HepG2 (cell line): Measurements from ENCODE around the gene HYAL2. TPM values are rescaled to one million over a fixed set of nuclear protein-coding genes. Genes with fewer than 3 reads are reported as not detected.

ENCODE experiments used
- CBX5 ChIP-seq: sonication (generic); formaldehyde crosslinking; IDR thresholded peaks from 2 replicates; pipeline ENCODE4 v1.4.0; 2020; ENCODE audit warnings: missing genetic modification reagents, borderline replicate concordance
- GRHL1 ChIP-seq: sonication (generic); formaldehyde crosslinking; conservative IDR thresholded peaks from 2 replicates; pipeline ENCODE4 v1.8.0; 2022; ENCODE audit warnings: missing genetic modification reagents
- HES4 ChIP-seq: sonication (generic); formaldehyde crosslinking; IDR thresholded peaks from 2 replicates; pipeline ENCODE4 v1.9.0; 2021; ENCODE audit warnings: mild to moderate bottlenecking, missing genetic modification reagents, borderline replicate concordance
- IRF1 ChIP-seq: sonication (generic); formaldehyde crosslinking; IDR thresholded peaks from 2 replicates; pipeline ENCODE4 v1.4.0; 2020; ENCODE audit warnings: low read depth, mild to moderate bottlenecking, missing genetic modification reagents
- KDM3A ChIP-seq: IDR thresholded peaks from 2 replicates; pipeline ENCODE4 v1.6.1; 2018; ENCODE audit warnings: low read depth, missing compliant biosample characterization
- KDM5B ChIP-seq: sonication (generic); formaldehyde crosslinking; IDR thresholded peaks from 2 replicates; pipeline ENCODE4 v1.4.0; 2020; ENCODE audit warnings: missing genetic modification reagents, mild to moderate bottlenecking, borderline replicate concordance
- LCORL ChIP-seq, 2 experiments: fragments of 450-650 bp in 1 of 2; sonication (generic) in 1 of 2; formaldehyde crosslinking in 1 of 2; IDR thresholded peaks; 2 replicates each; pipeline versions ENCODE4 v1.5.0 to v1.6.1; 2017 to 2020; ENCODE audit warnings: antibody characterized with exemption in 1 of 2, missing genetic modification reagents in 1 of 2
- MAFF ChIP-seq: IDR thresholded peaks from 2 replicates; pipeline ENCODE4 v1.6.1; 2011; ENCODE audit warnings: low read depth, low read length, improper control_type of control experiment
- NR3C1 ChIP-seq: sonication (generic); formaldehyde crosslinking; IDR thresholded peaks from 2 replicates; pipeline ENCODE4 v1.4.0; 2020; ENCODE audit warnings: missing genetic modification reagents
- PRDM10 ChIP-seq: sonication (generic); formaldehyde crosslinking; IDR thresholded peaks from 2 replicates; pipeline ENCODE4 v1.4.0; 2020; ENCODE audit warnings: low read depth, missing genetic modification reagents
- RAD21 ChIP-seq: fragments of 450-650 bp; formaldehyde crosslinking; IDR thresholded peaks from 2 replicates; pipeline ENCODE4 v1.5.0; 2020; ENCODE audit warnings: mild to moderate bottlenecking
- SIN3B ChIP-seq: fragments of 150-350 bp; IDR thresholded peaks from 2 replicates; pipeline ENCODE4 v1.6.1; 2014; ENCODE audit warnings: low read length
- STAT5B ChIP-seq: sonication (generic); formaldehyde crosslinking; IDR thresholded peaks from 2 replicates; pipeline ENCODE4 v1.4.0; 2020; ENCODE audit warnings: missing genetic modification reagents
- TOPORS ChIP-seq: sonication (generic); formaldehyde crosslinking; IDR thresholded peaks from 2 replicates; pipeline ENCODE4 v1.8.0; 2023; ENCODE audit warnings: mild to moderate bottlenecking, missing genetic modification reagents
- ZNF557 ChIP-seq: sonication (generic); formaldehyde crosslinking; IDR thresholded peaks from 2 replicates; pipeline ENCODE4 v1.4.0; 2020; ENCODE audit warnings: missing genetic modification reagents
- ZNF772 ChIP-seq: sonication (generic); formaldehyde crosslinking; IDR thresholded peaks from 2 replicates; pipeline ENCODE4 v1.5.0; 2020; ENCODE audit warnings: mild to moderate bottlenecking, missing genetic modification reagents
- ZNF850 ChIP-seq: sonication (generic); formaldehyde crosslinking; conservative IDR thresholded peaks from 2 replicates; pipeline ENCODE4 v1.9.0; 2021; ENCODE audit warnings: mild to moderate bottlenecking, missing genetic modification reagents
- ZNF878 ChIP-seq: sonication (generic); formaldehyde crosslinking; IDR thresholded peaks from 2 replicates; pipeline ENCODE4 v1.8.1; 2023; ENCODE audit warnings: mild to moderate bottlenecking, missing genetic modification reagents, moderate library complexity
- ZSCAN25 ChIP-seq: sonication (generic); formaldehyde crosslinking; IDR thresholded peaks from 2 replicates; pipeline ENCODE4 v1.8.0; 2022; ENCODE audit warnings: mild to moderate bottlenecking, missing genetic modification reagents
- polyA plus RNA-seq, 8 experiments: library from polyadenylated mRNA; depleted of rRNA in 3 of 8; stranded (reverse) in 7 of 8; unstranded in 1 of 8; fragments of >200 nt; fragmentation: Illumina TruSeq in 4 of 8; extraction: Trizol in 4 of 8; gene quantifications; 2 replicates each; pipeline versions ENCODE4 v1.2.1 to v1.2.3, GENCODE V29; 2011 to 2016; ENCODE audit warnings: low read depth in 4 of 8, missing spikeins in 1 of 8, mixed read lengths in 1 of 8; ENCODE audit not compliant: insufficient read depth in 1 of 8
- total RNA-seq, 5 experiments: library from RNA; depleted of rRNA; stranded (reverse); fragments of >200 nt; fragmentation: Illumina TruSeq; extraction: Trizol; gene quantifications; 2 replicates each; pipeline ENCODE4 v1.2.3, GENCODE V29; 2016; ENCODE audit warnings: low read depth in 1 of 5
- TF ChIP-seq, protein P1 (sequence below): sonication (generic); formaldehyde crosslinking; IDR thresholded peaks from 2 replicates; pipeline ENCODE4 v1.9.0; 2021; ENCODE audit warnings: missing genetic modification reagents, borderline replicate concordance

The HYAL2 gene
- total and polyA plus RNA-seq, 2 of the 13 experiments (the other 11 are each of a cell fraction or from before 2014, with no cell fraction given) = 76.2 to 102 TPM

DNA sequence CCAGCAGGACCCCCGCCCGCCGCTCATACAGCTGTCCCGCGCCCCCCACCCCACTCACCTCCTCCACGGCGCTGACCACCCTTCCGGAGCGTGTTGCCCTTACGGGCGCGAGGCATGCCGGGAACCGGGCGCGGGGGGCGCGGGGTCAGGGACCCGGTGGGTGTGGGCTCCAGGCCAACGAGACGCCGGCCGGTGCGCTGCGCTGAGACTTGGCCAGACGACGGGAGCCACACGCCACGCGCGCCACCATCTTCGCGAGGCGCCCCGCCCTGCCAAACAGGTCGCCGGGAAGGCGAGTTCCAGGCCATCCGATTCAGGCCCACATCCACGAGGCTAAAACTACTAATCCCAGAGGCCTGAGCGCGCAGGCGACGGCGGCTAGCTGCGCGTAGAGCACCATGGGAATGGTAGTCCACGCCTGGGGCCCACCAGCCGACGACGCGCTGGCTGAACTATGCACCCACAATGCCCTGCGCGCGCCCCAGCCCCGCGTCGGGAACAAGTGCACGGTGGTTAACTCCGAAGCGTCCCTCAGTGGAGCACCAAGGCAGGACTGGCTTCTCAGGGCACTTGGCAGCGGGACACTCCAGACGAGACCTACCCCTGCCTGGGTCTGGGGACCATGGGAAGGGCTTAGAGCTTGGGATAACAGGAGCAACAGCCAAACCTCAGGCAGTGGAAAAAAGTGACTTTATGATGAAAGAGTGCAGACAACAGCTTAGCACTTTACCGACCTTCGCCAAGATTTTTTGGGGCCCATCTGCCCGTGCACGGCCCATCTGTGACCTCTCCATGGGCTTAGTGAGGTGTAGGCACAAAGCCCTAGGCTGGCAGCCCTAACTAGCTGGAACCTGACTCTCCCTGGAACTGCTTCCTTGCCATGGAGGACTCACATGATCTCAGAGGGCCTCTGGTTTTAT, 30.1 kb downstream of the HYAL2 start, which contains the start of gene IFRD2 (continued):
- TF ChIP-seq KDM3A (CRISPR knock-in tag) (peak; percentile 72; the same call in 1 of the 2 replicates), ZNF772 (CRISPR knock-in tag) (peak; percentile 91), SIN3B (peak; percentile 49; the same call in 1 of the 2 replicates), STAT5B (CRISPR knock-in tag) (no peak), KDM5B (CRISPR knock-in tag) (peak; percentile 82; the same call in 1 of the 2 replicates), PRDM10 (CRISPR knock-in tag) (peak; percentile 70; the same call in 1 of the 2 replicates), CBX5 (CRISPR knock-in tag) (peak; percentile 51; the same call in 1 of the 2 replicates), GRHL1 (no peak), ZNF850 (CRISPR knock-in tag) (no peak), NR3C1 (no peak), ZSCAN25 (CRISPR knock-in tag) (no peak), RAD21 (CRISPR knock-in tag) (peak; percentile 31; the same call in 1 of the 2 replicates), TOPORS (peak; percentile 12; the same call in 1 of the 2 replicates), ZNF557 (CRISPR knock-in tag) (no peak), IRF1 (CRISPR knock-in tag) (no peak), LCORL (IDR thresholded peaks at IDR 0.05) (no peak), LCORL (CRISPR knock-in tag; IDR thresholded peaks at IDR 0.05) (no peak; the same call in 1 of the 2 replicates), HES4 (CRISPR knock-in tag) (0 out of 2 replicates have a peak, but pooled peaks have one; percentile 48), MAFF (no peak), ZNF878 (CRISPR knock-in tag) (no peak)
- TF ChIP-seq, protein P1, sequence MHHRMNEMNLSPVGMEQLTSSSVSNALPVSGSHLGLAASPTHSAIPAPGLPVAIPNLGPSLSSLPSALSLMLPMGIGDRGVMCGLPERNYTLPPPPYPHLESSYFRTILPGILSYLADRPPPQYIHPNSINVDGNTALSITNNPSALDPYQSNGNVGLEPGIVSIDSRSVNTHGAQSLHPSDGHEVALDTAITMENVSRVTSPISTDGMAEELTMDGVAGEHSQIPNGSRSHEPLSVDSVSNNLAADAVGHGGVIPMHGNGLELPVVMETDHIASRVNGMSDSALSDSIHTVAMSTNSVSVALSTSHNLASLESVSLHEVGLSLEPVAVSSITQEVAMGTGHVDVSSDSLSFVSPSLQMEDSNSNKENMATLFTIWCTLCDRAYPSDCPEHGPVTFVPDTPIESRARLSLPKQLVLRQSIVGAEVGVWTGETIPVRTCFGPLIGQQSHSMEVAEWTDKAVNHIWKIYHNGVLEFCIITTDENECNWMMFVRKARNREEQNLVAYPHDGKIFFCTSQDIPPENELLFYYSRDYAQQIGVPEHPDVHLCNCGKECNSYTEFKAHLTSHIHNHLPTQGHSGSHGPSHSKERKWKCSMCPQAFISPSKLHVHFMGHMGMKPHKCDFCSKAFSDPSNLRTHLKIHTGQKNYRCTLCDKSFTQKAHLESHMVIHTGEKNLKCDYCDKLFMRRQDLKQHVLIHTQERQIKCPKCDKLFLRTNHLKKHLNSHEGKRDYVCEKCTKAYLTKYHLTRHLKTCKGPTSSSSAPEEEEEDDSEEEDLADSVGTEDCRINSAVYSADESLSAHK (CRISPR knock-in tag) = no peak
